Measurements from ENCODE around the gene PBRM1.

PBRM1 gene

GRCh38 chr3:52514576-52514975 lies 171.1 kb downstream of the PBRM1 start:
- Histone ChIP-seq H3K27ac (no peak overlapping the region), H3K4me3 (no peak overlapping the region)
- no peak for DNase-seq (ENCODE audit: low spot score)
- no peak for TF ChIP-seq CTCF (IDR thresholded peaks at IDR 0.05)

- Histone ChIP-seq H3K27ac (no peak overlapping the region), H3K4me3 (no peak overlapping the region)
- DNase-seq (ENCODE audit: low spot score): no peak
- no peak for TF ChIP-seq CTCF (IDR thresholded peaks at IDR 0.05)
Measured at GRCh38 chr3:52513281-52513680, 172.4 kb downstream of the PBRM1 start.

- Histone ChIP-seq H3K27ac (no peak overlapping the region), H3K4me3 (no peak overlapping the region)
- no peak for DNase-seq (ENCODE audit: low spot score)
- TF ChIP-seq CTCF (IDR thresholded peaks at IDR 0.05): no peak
Measured at GRCh38 chr3:52512727-52513126, 173.0 kb downstream of the PBRM1 start.

- no peak for TF ChIP-seq CTCF (IDR thresholded peaks at IDR 0.05)
- H3K27ac ChIP-seq: no peak overlapping the region
- no peak for DNase-seq (ENCODE audit: low spot score)
Measured at GRCh38 chr3:52512105-52512504, 173.6 kb downstream of the PBRM1 start.

GRCh38 chr3:52511509-52511908 lies 174.2 kb downstream of the PBRM1 start:
- Histone ChIP-seq H3K27ac (no peak overlapping the region), H3K4me3 (no peak overlapping the region)
- no peak for TF ChIP-seq CTCF (IDR thresholded peaks at IDR 0.05)
- DNase-seq (ENCODE audit: low spot score): no peak

More at GRCh38 chr3:52512105-52512504, 173.6 kb downstream of the PBRM1 start:
- no peak overlapping the region for H3K4me3 ChIP-seq

- no peak overlapping the region for H3K4me3 ChIP-seq
- no peak for TF ChIP-seq CTCF (IDR thresholded peaks at IDR 0.05)
- no peak overlapping the region for H3K27ac ChIP-seq
- no peak for DNase-seq (ENCODE audit: low spot score)
Measured at GRCh38 chr3:52509753-52510328, 175.9 kb downstream of the PBRM1 start.

- no peak overlapping the region for H3K4me3 ChIP-seq
- DNase-seq (ENCODE audit: low spot score): no peak
- no peak overlapping the region for H3K27ac ChIP-seq
- TF ChIP-seq CTCF (IDR thresholded peaks at IDR 0.05): no peak
Measured at GRCh38 chr3:52507359-52507758, 178.4 kb downstream of the PBRM1 start.
